Measurements from ENCODE around the gene MORN3.

DNA sequence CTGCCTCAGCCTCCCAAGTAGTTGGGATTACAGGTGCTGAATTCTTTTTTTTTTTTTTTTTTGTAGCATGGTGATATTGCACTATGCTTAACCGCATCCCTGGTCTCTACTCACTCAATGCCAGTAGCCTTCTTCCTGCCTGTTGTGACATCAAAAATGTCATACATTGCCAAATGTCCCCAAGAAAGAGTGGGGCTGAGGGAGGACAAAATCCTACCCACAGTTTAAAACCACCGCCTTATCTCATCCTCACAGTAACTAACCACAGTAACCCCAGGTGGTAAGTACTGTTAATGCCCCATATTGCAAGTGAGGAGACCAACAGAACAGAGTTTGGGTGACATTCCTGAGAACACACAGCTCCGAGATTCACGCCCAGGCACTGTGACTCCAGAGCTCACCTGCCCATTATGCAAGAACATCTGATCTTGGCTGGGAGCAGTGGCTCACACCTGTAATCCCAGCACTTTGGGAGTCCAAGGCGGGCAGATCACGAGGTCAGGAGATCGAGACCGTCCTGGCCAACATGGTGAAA, 19.6 kb downstream of the MORN3 start:
- TF ChIP-seq, protein P1, sequence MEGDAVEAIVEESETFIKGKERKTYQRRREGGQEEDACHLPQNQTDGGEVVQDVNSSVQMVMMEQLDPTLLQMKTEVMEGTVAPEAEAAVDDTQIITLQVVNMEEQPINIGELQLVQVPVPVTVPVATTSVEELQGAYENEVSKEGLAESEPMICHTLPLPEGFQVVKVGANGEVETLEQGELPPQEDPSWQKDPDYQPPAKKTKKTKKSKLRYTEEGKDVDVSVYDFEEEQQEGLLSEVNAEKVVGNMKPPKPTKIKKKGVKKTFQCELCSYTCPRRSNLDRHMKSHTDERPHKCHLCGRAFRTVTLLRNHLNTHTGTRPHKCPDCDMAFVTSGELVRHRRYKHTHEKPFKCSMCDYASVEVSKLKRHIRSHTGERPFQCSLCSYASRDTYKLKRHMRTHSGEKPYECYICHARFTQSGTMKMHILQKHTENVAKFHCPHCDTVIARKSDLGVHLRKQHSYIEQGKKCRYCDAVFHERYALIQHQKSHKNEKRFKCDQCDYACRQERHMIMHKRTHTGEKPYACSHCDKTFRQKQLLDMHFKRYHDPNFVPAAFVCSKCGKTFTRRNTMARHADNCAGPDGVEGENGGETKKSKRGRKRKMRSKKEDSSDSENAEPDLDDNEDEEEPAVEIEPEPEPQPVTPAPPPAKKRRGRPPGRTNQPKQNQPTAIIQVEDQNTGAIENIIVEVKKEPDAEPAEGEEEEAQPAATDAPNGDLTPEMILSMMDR (optimal IDR thresholded peaks at IDR 0.05 in 1 of 3, IDR thresholded peaks at IDR 0.05 in 1 of 3, conservative IDR thresholded peaks at IDR 0.05 in 1 of 3; ENCODE audit: extremely low read depth in 1 of 3, insufficient read depth in 2 of 3, low read length in 3 of 3) = no peak
- no peak for TF ChIP-seq EZH2 (IDR thresholded peaks at IDR 0.05; ENCODE audit: low read length)

All from keratinocyte (primary cell).